GM10266 (cell line): ENCODE data around the gene IL31.

ENCODE experiments used
- DNase-seq: peaks from one replicate; pipeline ENCODE4 v3.0.0; 2012; ENCODE audit errors: extremely low spot score
- CTCF ChIP-seq: IDR thresholded peaks from 2 replicates; pipeline ENCODE4 v1.5.1; 2012; ENCODE audit warnings: mild to moderate bottlenecking, low read depth; ENCODE audit not compliant: control insufficient read depth, insufficient read depth; ENCODE audit errors: missing control alignments

IL31 gene

GRCh38 chr12:122200541-122201175 lies 26.6 kb upstream of the IL31 start:
- DNase-seq: no peak
- no peak for TF ChIP-seq CTCF

- no peak for TF ChIP-seq CTCF
- no peak for DNase-seq
Observed at GRCh38 chr12:122199484-122200355, 25.7 kb upstream of the IL31 start.

- no peak for TF ChIP-seq CTCF
- no peak for DNase-seq
Observed at GRCh38 chr12:122197612-122197966, 23.6 kb upstream of the IL31 start.

- DNase-seq: no peak
- no peak for TF ChIP-seq CTCF
Observed at GRCh38 chr12:122195405-122195804, 21.4 kb upstream of the IL31 start.

- no peak for DNase-seq
- TF ChIP-seq CTCF: no peak
Observed at GRCh38 chr12:122194804-122195203, 20.8 kb upstream of the IL31 start.

- TF ChIP-seq CTCF: no peak
- no peak for DNase-seq
Observed at GRCh38 chr12:122192441-122192840, 18.4 kb upstream of the IL31 start.

- DNase-seq: peak; percentile 86
- peak; percentile 90 for TF ChIP-seq CTCF
Observed at GRCh38 chr12:122190842-122191668, 17.0 kb upstream of the IL31 start.
